ENCODE data around the gene SEC22A. TPM values are rescaled to one million over a fixed set of nuclear protein-coding genes. Genes with fewer than 3 reads are reported as not detected.

SEC22A gene
- total and polyA plus RNA-seq, 2 donors (not counting 1 experiment from before 2014, with no cell fraction given), result 15.6 to 19.3 TPM

GRCh38 chr3:123152687-123153086 lies 49.1 kb upstream of the SEC22A start:
- peaks cover 9 to 20% of the 10 kb centered on the region in 2 donors for H3K4me1 ChIP-seq (ENCODE audit: control insufficient read depth in 2 of 2, insufficient read depth in 2 of 2, low read length in 2 of 2)
- peak overlapping the region; percentile 11 for H3K4me2 ChIP-seq (replicated peaks; ENCODE audit: low read depth, low read length, poor library complexity, severe bottlenecking)
- H3K27ac ChIP-seq (ENCODE audit: low read length in 2 of 2), result peak overlapping the region in 1 of 2 donors; percentile 60
- WGBS (ENCODE audit: insufficient coverage), result 50% methylated on average over 3 of the region's 3 CpGs
- no peak overlapping the region for H2AFZ ChIP-seq (ENCODE audit: insufficient read depth, low read depth, low read length, poor library complexity, severe bottlenecking)
- peak overlapping the region; percentile 68 for H3K27ac Mint-ChIP-seq
- peaks cover 2% of the 10 kb centered on the region for H3K9me3 Mint-ChIP-seq (ENCODE audit: insufficient read depth)
- DNase-seq (no peak), ATAC-seq (ENCODE audit: low read depth) (no peak)
- H4K20me1 ChIP-seq (ENCODE audit: control insufficient read depth, insufficient read depth, low read length, poor library complexity, severe bottlenecking), result no peaks in the 10 kb centered on the region
- H3K27me3 ChIP-seq (replicated peaks in 1 of 4; ENCODE audit: control extremely low read depth in 1 of 4, control insufficient read depth in 3 of 4, insufficient read depth in 4 of 4, low read length in 3 of 4), result no peaks in the 10 kb centered on the region
- peaks cover 0 to 21% (median 9%) of the 10 kb centered on the region in 3 donors for H3K9me3 ChIP-seq (ENCODE audit: control extremely low read depth in 1 of 3, control insufficient read depth in 2 of 3, insufficient read depth in 1 of 3, low read length in 2 of 3)
- peaks cover 0 to 6% of the 10 kb centered on the region in 2 experiments for H3K36me3 ChIP-seq (replicated peaks in 1 of 2; ENCODE audit: control extremely low read depth in 1 of 2, control insufficient read depth in 1 of 2, extremely low read depth in 1 of 2, insufficient read depth in 2 of 2, low read length in 1 of 2)
- peaks cover 18% of the 10 kb centered on the region for H3K4me1 Mint-ChIP-seq
- no peak overlapping the region for H3K4me3 ChIP-seq (ENCODE audit: control extremely low read depth in 1 of 5, extremely low read depth in 1 of 5, insufficient read depth in 1 of 5, low read depth in 2 of 5, low read length in 4 of 5)
- H3K9ac ChIP-seq (ENCODE audit: low read length), result no peak overlapping the region
- intact Hi-C loops (cut with micrococcal nuclease), result no loop called here
- ChIA-PET CTCF (no interaction called here), POLR2A (no interaction called here)
- TF ChIP-seq CTCF (IDR thresholded peaks at IDR 0.05) (no peak), EZH2 (IDR thresholded peaks at IDR 0.05; ENCODE audit: borderline replicate concordance, insufficient read depth, low read depth, low read length, poor library complexity, severe bottlenecking) (no peak)
- no peaks in the 10 kb centered on the region for H3K79me2 ChIP-seq (ENCODE audit: control insufficient read depth, insufficient read depth, low read length)
- no peaks in the 10 kb centered on the region for H3K27me3 Mint-ChIP-seq
- H3K4me3 Mint-ChIP-seq, result no peak overlapping the region

- ChIA-PET CTCF (no interaction called here), POLR2A (no interaction called here)
- H2AFZ ChIP-seq (ENCODE audit: insufficient read depth, low read depth, low read length, poor library complexity, severe bottlenecking), result no peak overlapping the region
- no peak overlapping the region for H3K4me3 ChIP-seq (ENCODE audit: control extremely low read depth in 1 of 5, extremely low read depth in 1 of 5, insufficient read depth in 1 of 5, low read depth in 2 of 5, low read length in 4 of 5)
- peaks cover 0 to 6% of the 10 kb centered on the region in 2 experiments for H3K36me3 ChIP-seq (replicated peaks in 1 of 2; ENCODE audit: control extremely low read depth in 1 of 2, control insufficient read depth in 1 of 2, extremely low read depth in 1 of 2, insufficient read depth in 2 of 2, low read length in 1 of 2)
- no peaks in the 10 kb centered on the region for H3K79me2 ChIP-seq (ENCODE audit: control insufficient read depth, insufficient read depth, low read length)
- no peaks in the 10 kb centered on the region for H3K27me3 ChIP-seq (replicated peaks in 1 of 4; ENCODE audit: control extremely low read depth in 1 of 4, control insufficient read depth in 3 of 4, insufficient read depth in 4 of 4, low read length in 3 of 4)
- ATAC-seq (ENCODE audit: low read depth) (peak; percentile 39), DNase-seq (peak; percentile 44)
- peaks cover 0 to 21% (median 9%) of the 10 kb centered on the region in 3 donors for H3K9me3 ChIP-seq (ENCODE audit: control extremely low read depth in 1 of 3, control insufficient read depth in 2 of 3, insufficient read depth in 1 of 3, low read length in 2 of 3)
- intact Hi-C loops (cut with micrococcal nuclease), result no loop called here
- Mint-ChIP-seq H3K4me1 (peaks cover 18% of the 10 kb centered on the region), H3K27me3 (no peaks in the 10 kb centered on the region), H3K9me3 (ENCODE audit: insufficient read depth) (peaks cover 2% of the 10 kb centered on the region), H3K4me3 (no peak overlapping the region), H3K27ac (peak overlapping the region; percentile 68)
- no peak for TF ChIP-seq EZH2 (IDR thresholded peaks at IDR 0.05; ENCODE audit: borderline replicate concordance, insufficient read depth, low read depth, low read length, poor library complexity, severe bottlenecking)
- TF ChIP-seq CTCF (IDR thresholded peaks at IDR 0.05), result no peak
- peaks cover 9 to 20% of the 10 kb centered on the region in 2 donors for H3K4me1 ChIP-seq (ENCODE audit: control insufficient read depth in 2 of 2, insufficient read depth in 2 of 2, low read length in 2 of 2)
- H3K9ac ChIP-seq (ENCODE audit: low read length), result no peak overlapping the region
- H4K20me1 ChIP-seq (ENCODE audit: control insufficient read depth, insufficient read depth, low read length, poor library complexity, severe bottlenecking), result no peaks in the 10 kb centered on the region
- peak overlapping the region; percentile 11 for H3K4me2 ChIP-seq (replicated peaks; ENCODE audit: low read depth, low read length, poor library complexity, severe bottlenecking)
- peak overlapping the region in 1 of 2 donors; percentile 60 for H3K27ac ChIP-seq (ENCODE audit: low read length in 2 of 2)
- WGBS (ENCODE audit: insufficient coverage), result 100% methylated on average over 1 of the region's 6 CpGs
Measured at GRCh38 chr3:123153125-123154019, 48.4 kb upstream of the SEC22A start.

Measured in B cell (primary cell).